ENCODE measurements around the gene FANCE. TPM values are rescaled to one million over a fixed set of nuclear protein-coding genes. Genes with fewer than 3 reads are reported as not detected.

Gene FANCE
- polyA plus RNA-seq, 1 donor from 2014 or later, result 7.1 TPM

DNA sequence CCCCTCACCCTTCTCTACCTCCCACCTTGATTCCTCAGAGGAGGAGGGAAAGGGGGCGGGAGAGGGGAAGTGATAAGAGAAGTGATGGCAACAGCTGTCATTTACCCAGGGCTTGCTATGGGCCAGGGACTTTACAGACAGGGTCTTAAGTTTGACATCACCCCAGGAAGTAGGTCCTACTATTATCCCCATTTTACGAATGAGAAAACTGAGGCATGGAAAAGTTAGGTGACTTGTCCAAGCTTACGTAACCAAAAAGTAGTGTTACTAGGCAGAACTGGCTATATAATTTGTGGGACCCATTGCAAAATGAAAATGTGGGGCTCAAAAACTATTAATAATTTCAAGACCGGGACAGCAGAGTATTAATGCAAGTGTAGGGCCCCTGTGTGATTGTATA is 10.5 kb upstream of the FANCE start:
- H3K9ac ChIP-seq (ENCODE audit: low read length), result no peak overlapping the region

GRCh38 chr6:35442693-35443092 is 9.4 kb upstream of the FANCE start:
- H3K27me3 ChIP-seq (ENCODE audit: insufficient read depth, low read depth, low read length), result no peaks in the 10 kb centered on the region
- no peaks in the 10 kb centered on the region for H3K36me3 ChIP-seq (ENCODE audit: insufficient read depth, low read length)
- H3K9me3 ChIP-seq (ENCODE audit: low read length), result no peaks in the 10 kb centered on the region
- H3F3A ChIP-seq (ENCODE audit: insufficient read depth, low read length, poor library complexity, severe bottlenecking), result no peaks in the 10 kb centered on the region
- H2AFZ ChIP-seq (ENCODE audit: low read depth, low read length), result no peak overlapping the region
- no peak overlapping the region for H3K9ac ChIP-seq (ENCODE audit: low read length)
- H3K27ac ChIP-seq (ENCODE audit: low read length), result no peak overlapping the region
- H4K20me1 ChIP-seq (ENCODE audit: insufficient read depth), result no peaks in the 10 kb centered on the region
- H3K4me3 ChIP-seq (ENCODE audit: low read length), result no peak overlapping the region
- no peaks in the 10 kb centered on the region for H3K9me2 ChIP-seq (ENCODE audit: insufficient read depth, low read length)
- TF ChIP-seq CTCF (IDR thresholded peaks at IDR 0.05; ENCODE audit: poor library complexity, severe bottlenecking), result no peak
- no peak for TF ChIP-seq EP300 (conservative IDR thresholded peaks at IDR 0.05; ENCODE audit: poor library complexity, severe bottlenecking)
- TF ChIP-seq, protein P1, sequence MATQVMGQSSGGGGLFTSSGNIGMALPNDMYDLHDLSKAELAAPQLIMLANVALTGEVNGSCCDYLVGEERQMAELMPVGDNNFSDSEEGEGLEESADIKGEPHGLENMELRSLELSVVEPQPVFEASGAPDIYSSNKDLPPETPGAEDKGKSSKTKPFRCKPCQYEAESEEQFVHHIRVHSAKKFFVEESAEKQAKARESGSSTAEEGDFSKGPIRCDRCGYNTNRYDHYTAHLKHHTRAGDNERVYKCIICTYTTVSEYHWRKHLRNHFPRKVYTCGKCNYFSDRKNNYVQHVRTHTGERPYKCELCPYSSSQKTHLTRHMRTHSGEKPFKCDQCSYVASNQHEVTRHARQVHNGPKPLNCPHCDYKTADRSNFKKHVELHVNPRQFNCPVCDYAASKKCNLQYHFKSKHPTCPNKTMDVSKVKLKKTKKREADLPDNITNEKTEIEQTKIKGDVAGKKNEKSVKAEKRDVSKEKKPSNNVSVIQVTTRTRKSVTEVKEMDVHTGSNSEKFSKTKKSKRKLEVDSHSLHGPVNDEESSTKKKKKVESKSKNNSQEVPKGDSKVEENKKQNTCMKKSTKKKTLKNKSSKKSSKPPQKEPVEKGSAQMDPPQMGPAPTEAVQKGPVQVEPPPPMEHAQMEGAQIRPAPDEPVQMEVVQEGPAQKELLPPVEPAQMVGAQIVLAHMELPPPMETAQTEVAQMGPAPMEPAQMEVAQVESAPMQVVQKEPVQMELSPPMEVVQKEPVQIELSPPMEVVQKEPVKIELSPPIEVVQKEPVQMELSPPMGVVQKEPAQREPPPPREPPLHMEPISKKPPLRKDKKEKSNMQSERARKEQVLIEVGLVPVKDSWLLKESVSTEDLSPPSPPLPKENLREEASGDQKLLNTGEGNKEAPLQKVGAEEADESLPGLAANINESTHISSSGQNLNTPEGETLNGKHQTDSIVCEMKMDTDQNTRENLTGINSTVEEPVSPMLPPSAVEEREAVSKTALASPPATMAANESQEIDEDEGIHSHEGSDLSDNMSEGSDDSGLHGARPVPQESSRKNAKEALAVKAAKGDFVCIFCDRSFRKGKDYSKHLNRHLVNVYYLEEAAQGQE (IDR thresholded peaks at IDR 0.05; ENCODE audit: borderline replicate concordance), result no peak
- H3K79me2 ChIP-seq (replicated peaks; ENCODE audit: insufficient read depth, low read length), result no peaks in the 10 kb centered on the region
- no peak overlapping the region for H3K4me2 ChIP-seq (ENCODE audit: low read length)

More for the DNA sequence above, 10.5 kb upstream of the FANCE start:
- H4K20me1 ChIP-seq (ENCODE audit: insufficient read depth), result no peaks in the 10 kb centered on the region
- no peaks in the 10 kb centered on the region for H3K27me3 ChIP-seq (ENCODE audit: insufficient read depth, low read depth, low read length)
- no peak overlapping the region for H3K4me2 ChIP-seq (ENCODE audit: low read length)
- no peak for TF ChIP-seq EP300 (conservative IDR thresholded peaks at IDR 0.05; ENCODE audit: poor library complexity, severe bottlenecking)
- H3F3A ChIP-seq (ENCODE audit: insufficient read depth, low read length, poor library complexity, severe bottlenecking), result no peaks in the 10 kb centered on the region
- H2AFZ ChIP-seq (ENCODE audit: low read depth, low read length), result no peak overlapping the region
- H3K79me2 ChIP-seq (replicated peaks; ENCODE audit: insufficient read depth, low read length), result no peaks in the 10 kb centered on the region
- H3K4me3 ChIP-seq (ENCODE audit: low read length), result no peak overlapping the region
- no peaks in the 10 kb centered on the region for H3K9me3 ChIP-seq (ENCODE audit: low read length)
- no peaks in the 10 kb centered on the region for H3K36me3 ChIP-seq (ENCODE audit: insufficient read depth, low read length)
- H3K27ac ChIP-seq (ENCODE audit: low read length), result no peak overlapping the region
- H3K9me2 ChIP-seq (ENCODE audit: insufficient read depth, low read length), result no peaks in the 10 kb centered on the region

GRCh38 chr6:35443341-35444030 is 8.7 kb upstream of the FANCE start:
- Histone ChIP-seq H3K27ac (ENCODE audit: low read length) (no peak overlapping the region), H2AFZ (ENCODE audit: low read depth, low read length) (no peak overlapping the region), H3K4me3 (ENCODE audit: low read length) (no peak overlapping the region), H3F3A (ENCODE audit: insufficient read depth, low read length, poor library complexity, severe bottlenecking) (no peaks in the 10 kb centered on the region), H3K79me2 (replicated peaks; ENCODE audit: insufficient read depth, low read length) (no peaks in the 10 kb centered on the region), H3K9me2 (ENCODE audit: insufficient read depth, low read length) (no peaks in the 10 kb centered on the region), H3K4me2 (ENCODE audit: low read length) (no peak overlapping the region), H3K9me3 (ENCODE audit: low read length) (no peaks in the 10 kb centered on the region), H3K36me3 (ENCODE audit: insufficient read depth, low read length) (no peaks in the 10 kb centered on the region), H3K27me3 (ENCODE audit: insufficient read depth, low read depth, low read length) (no peaks in the 10 kb centered on the region), H4K20me1 (ENCODE audit: insufficient read depth) (no peaks in the 10 kb centered on the region), H3K9ac (ENCODE audit: low read length) (no peak overlapping the region)
- TF ChIP-seq POLR2AphosphoS5 (IDR thresholded peaks at IDR 0.05) (no peak), SMC3 (conservative IDR thresholded peaks at IDR 0.05; ENCODE audit: poor library complexity) (no peak), EZH2 (IDR thresholded peaks at IDR 0.05; ENCODE audit: borderline replicate concordance, insufficient read depth, low read length, poor library complexity, severe bottlenecking) (no peak), MXI1 (conservative IDR thresholded peaks at IDR 0.05; ENCODE audit: poor library complexity, severe bottlenecking) (no peak)
- TF ChIP-seq, protein P1 (IDR thresholded peaks at IDR 0.05; ENCODE audit: borderline replicate concordance), result no peak
